LoVo (cell line): Measurements from ENCODE around the gene SIK3.

Experiments used
- DNase-seq: peaks from one replicate; pipeline ENCODE4 v3.0.0-alpha.2; 2016; ENCODE audit warnings: low spot score

SIK3 gene

DNA sequence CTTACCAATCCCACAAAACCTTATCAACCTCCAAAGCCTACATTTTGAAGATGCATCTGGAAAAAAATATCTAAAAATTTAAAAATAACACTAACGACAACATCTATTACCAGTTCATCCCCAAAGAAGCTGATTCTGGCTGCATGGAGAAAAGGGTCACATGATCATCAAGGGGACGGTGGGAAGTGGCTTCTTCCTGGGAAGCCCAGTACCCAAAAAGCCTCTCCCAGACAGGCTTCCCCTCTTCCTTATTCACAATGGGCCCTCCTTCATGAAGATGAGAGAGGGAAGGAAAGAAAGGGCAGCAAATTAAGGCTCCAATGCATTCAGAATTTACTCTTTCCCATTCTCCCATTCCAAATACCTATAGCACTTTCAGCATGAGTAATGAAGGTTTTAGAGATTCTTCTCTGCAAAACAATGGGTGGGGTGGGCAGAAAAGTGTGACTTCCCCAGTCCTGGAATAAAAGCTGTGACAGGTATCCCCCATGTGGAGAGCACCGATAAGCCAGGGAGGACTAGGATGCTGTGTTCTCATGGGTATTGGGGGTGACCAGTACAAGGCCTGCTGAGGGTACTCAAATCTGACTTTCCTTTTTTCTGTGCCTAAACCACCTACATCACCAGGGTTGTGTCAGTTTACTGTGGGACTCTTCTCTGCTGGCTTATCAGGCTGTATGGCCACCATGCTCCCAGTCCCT is 88.2 kb downstream of the SIK3 start:
- DNase-seq, result no peak

GRCh38 chr11:117005758-117006157 is 92.5 kb downstream of the SIK3 start:
- DNase-seq, result no peak

GRCh38 chr11:117002639-117003299 is 95.5 kb downstream of the SIK3 start:
- no peak for DNase-seq

DNA sequence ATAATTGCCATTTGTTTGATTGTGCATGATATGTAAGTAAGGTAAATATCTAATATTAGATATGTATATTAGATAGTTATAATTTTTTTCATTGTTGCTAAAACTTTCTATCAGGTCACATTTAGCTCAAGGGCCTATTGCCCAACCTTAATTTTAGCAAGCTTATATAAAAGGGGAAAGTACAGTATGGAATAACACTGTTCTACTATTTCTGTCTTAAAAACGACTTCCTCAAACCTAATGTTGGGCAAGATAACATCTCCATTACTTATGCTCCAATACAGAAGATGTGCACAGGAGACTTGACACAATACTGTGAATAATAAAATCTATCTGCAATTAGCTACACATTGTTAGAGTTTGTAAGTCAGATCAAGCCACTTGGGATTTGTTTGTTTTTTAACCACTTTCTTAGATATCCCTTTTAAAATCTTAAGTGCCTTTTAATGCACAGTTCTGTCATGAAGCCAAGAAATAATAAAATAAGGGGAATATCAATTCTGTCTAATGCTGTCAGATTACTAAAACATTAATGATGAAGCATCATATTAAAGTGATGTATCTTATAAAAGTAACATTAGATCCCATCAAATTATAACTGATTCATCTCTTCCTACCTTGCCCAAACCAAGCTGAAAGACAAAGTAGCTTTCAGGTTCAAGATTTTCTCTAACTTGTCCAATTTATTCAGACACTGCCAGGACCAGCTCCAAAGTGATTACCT is 98.1 kb downstream of the SIK3 start:
- no peak for DNase-seq

- no peak for DNase-seq
Observed at GRCh38 chr11:116997071-116997470, 101.2 kb downstream of the SIK3 start.

DNA sequence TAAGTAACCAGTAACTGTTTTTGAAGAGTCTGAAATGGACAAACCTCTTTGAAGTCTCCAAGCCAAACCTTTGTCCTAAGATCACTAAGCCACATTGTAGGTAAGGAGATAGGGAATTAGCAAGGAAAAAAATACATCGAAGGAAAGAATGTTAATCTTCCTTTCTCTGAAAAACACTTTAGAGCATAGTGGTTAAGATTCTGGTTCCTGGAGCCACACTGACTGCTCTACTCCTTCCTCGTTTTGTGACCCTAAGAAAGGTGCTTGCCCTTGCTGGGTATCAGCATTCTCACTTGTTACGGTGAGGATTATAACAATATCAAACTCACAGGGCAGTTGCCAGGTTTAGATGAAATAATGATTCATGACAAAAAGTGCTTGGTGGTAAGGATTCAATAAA is 104.0 kb downstream of the SIK3 start:
- DNase-seq, result no peak

DNA sequence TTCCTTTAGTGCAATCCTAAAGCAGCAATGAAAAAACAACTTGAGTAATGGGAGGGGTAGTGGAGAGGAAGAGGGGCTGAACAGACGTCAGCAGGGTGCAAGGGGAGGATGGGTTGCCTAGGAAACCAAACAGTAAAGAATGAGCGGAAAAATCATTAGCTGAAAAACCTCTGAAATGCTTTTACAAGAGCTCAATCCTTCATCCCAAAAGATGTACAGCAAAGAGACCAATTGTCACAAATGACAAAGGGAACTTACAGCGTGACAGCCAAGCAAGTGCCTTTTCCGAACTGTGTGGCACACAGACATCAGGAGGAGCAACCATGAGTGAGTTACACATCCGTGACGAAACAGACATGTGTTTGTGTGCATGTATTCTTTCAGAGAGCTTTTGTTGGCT is 104.6 kb downstream of the SIK3 start:
- DNase-seq, result no peak

DNA sequence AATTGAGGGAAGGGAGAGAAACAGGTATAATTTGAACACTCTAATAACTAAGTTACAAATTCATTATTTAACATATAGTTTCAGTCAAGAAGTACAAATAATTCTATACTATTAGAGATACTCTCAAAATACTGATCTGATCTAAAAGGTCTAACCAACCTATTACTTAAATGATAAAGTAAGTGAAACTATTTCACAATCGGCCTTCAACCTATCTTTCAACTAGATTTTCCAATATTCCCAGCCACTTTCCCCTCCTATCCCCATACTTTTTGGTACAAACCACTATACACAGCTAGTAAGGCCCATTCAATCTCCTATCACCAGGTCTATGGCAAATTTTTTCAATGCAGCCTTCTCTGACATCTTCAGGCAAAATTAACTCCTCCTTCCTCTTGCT is 106.7 kb downstream of the SIK3 start:
- no peak for DNase-seq

- DNase-seq, result no peak
Observed at GRCh38 chr11:116990811-116991210, 107.4 kb downstream of the SIK3 start.

GRCh38 chr11:116990061-116990473 is 108.2 kb downstream of the SIK3 start:
- DNase-seq, result no peak

DNA sequence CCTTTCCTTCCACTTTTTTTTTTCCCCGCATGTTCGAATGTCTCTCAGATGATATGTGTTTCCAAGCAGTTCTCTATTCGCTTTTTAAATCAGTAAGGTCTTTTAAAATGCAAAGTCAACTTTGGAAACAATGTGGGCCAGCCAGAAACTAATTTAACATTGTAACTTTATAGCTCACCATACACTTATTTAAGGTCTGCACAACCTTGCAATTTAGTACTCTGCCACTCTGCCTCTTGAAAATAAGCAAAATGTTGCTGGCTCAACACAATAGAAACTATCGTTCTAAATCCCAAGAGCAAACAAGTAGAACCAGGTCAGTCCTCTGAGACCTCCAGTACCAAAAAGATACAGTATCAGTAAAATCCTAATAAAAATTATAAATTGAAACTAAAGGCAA is 109.0 kb downstream of the SIK3 start:
- no peak for DNase-seq

DNA sequence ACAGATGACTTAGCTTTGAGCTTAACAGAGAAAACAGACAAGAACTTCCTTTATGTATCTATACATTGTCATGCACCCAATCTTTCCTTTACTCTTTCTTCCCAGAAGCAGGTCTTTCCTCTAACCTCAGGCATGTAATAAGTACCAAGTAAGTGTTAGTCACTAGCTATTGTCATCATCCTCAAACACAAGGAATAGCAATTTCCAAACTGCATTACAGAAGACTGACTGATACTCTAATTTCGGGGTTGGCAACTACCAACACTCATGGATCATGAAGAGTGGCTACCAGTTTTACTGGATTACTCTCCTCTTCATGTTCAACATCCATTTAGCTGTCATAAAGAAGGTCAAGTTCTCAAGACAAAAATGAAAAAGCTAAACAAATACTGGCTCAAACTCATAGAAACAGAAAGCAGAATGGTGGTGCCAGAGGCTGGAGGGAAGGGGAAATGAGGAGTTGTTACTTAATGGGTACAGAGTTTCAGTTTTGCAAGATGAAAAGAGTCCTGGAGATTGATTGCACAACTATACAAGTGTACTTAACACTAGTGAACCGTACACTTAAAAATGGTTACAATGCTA is 111.6 kb downstream of the SIK3 start:
- no peak for DNase-seq

DNA sequence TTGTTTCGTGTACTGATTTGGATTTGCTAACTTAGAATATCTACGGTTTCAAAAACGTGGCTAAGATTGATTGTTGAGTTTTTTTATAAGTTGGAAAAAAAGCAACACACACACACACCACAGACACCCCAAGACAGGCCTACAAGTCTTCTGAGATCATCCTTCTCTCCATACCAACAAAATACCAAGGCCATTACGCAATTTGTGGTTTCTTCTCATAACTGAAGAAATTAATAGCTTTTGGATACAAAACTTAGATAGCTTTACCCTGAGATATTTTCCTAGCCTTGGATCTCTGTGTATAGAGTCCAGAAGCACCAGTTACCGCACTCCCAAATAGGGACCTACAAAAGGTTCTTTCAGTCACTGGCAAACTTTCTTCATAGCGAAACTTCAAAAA is 113.6 kb downstream of the SIK3 start:
- no peak for DNase-seq

- no peak for DNase-seq
Observed at GRCh38 chr11:116984186-116984585, 114.0 kb downstream of the SIK3 start.

DNA sequence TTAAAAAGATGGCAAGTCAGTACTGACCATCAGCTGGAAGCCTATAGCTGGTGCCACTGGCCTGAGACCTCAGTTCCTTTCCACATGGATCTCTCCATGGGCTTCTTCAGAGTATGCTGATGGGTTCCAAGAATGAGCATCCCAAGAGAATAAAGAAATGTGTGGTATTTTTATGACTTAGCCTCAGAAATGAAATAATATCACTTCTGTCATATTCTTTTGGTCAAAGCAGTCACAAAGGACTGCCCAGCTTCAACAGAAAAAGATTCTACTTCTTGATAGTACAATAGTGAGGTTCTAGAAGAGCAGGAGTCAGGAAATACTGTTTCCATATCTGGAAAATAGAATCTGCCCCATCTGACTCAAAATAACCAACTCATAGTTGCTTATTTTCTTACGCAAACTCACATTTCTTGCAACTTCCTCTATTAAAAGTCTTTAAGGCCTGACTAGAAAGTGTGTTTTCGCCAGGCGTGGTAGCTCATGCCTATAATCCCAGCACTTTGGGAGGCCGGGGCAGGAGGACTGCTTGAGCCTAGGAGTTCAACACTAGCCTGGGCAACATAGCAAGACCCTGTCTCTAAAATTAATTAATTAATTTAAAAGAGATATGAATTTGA is 116.9 kb downstream of the SIK3 start:
- DNase-seq, result no peak

DNA sequence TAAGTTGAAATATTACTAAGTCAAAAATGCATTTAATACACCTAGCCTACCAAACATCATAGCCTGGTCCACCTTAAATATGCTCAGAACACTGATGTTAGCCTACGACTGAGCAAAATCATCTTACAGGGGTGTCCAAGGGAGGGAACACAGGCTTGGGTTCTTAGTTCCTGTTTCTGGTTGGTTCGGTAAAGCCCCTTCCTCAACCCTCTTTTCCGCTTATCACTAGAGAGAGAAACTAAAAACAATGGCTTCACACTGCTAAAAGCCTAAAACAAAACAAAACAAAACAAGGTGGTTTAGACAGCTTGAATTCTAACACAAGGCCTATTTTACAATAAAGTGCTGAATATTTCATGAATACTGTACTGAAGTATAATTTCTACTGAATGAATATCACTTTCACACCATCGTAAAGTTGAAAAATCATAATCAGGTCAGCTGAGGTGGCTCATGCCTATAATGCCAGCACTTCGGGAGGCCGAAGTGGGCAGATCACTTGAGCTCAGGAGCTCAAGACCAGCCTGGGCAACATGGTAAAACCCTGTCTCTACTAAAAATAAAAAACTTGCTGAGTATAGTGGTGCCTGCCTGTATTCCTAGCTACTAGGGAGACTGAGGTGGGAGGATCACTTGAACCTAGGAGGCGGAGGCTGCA is 118.0 kb downstream of the SIK3 start:
- DNase-seq, result no peak

GRCh38 chr11:116976941-116977570 is 121.2 kb downstream of the SIK3 start:
- DNase-seq, result no peak

DNA sequence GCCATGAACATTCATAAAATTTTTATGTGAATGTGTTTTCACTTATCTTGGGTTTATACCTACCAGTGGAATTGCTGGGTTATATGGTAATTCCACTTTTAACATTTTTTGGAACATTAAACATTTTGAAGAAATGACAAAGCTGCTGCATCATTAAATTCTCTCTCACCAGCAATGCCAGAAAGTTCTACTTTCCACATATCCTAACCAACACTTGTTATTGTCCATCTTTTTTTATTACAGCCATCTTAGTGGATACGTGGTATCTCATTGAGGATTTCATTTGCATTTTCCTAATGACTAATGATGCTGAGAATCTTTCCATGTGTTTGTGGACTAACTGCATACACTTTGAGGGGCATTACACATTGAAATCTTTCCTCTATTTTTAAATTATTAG is 122.6 kb downstream of the SIK3 start:
- no peak for DNase-seq

GRCh38 chr11:116973270-116973669 is 125.0 kb downstream of the SIK3 start:
- DNase-seq, result no peak

DNA sequence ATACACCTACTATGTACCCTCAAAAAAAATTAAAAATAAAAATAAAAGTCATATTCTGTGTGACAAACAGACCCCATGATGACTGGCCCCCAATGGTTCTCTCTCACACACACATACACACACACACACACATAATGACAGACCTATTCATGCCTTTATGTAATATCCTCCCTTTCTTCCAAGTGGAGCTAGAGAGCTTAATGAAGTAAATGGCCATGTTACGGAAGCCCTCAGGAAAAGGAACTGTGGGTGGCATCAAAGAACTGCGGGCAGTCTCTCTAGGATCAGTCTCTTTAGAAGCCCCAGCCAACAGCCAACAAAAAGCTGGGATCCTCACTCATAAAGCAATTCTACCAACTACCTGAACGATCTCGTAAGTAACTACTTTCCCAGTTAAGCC is 125.5 kb downstream of the SIK3 start:
- DNase-seq, result no peak

- DNase-seq, result peak; percentile 15
Observed at GRCh38 chr11:116970485-116971292, 127.5 kb downstream of the SIK3 start.
